HEK293 (cell line): ENCODE results near the gene PLEKHA4.
A peak's percentile ranks its signal among the peaks of the same experiment; 100 is the strongest.
"Not testable (repeated sequence)": the region's sequence is repeated elsewhere in the genome, so short reads cannot be mapped to it uniquely, and the experiment has no call there.

Source experiments
- CTCF ChIA-PET: fragments of 350-600 bp; formaldehyde crosslinking; extraction: SDS; loops from one replicate; lab custom pipeline; 2021; ENCODE audit warnings: antibody characterized with exemption; lab: Yijun Ruan, JAX
- POLR2A ChIA-PET: fragments of 300-600 bp; formaldehyde crosslinking; extraction: SDS; loops from one replicate; lab custom pipeline; 2020; ENCODE audit warnings: antibody characterized with exemption, inconsistent platforms; lab: Yijun Ruan, JAX
- H3K27ac ChIP-seq: fragments of 200-500 bp; sonication (Bioruptor generic); 2 replicates; pipeline ENCODE4 v1.5.1; 2014; ENCODE audit warnings: low read depth, low read length, control low read depth, inconsistent platforms; ENCODE audit errors: extremely low read depth
- H3K36me3 ChIP-seq, 2 experiments: fragments of 200-500 bp in 1 of 2; sonication (Bioruptor generic) in 1 of 2; 1 replicate in 1 of 2; 2 replicates in 1 of 2; pipeline ENCODE4 v1.5.1; 2014 to 2017; ENCODE audit warnings: inconsistent platforms in 2 of 2, low read length in 2 of 2; ENCODE audit not compliant: control insufficient read depth in 2 of 2, insufficient read depth in 1 of 2
- H3K4me1 ChIP-seq: fragments of 200-500 bp; sonication (Bioruptor generic); 2 replicates; pipeline ENCODE4 v1.5.1; 2014; ENCODE audit warnings: mild to moderate bottlenecking, low read length, inconsistent platforms; ENCODE audit not compliant: control insufficient read depth, insufficient read depth
- H3K4me3 ChIP-seq: 2 replicates; pipeline ENCODE4 v1.5.1; 2011; ENCODE audit warnings: low read depth, mild to moderate bottlenecking, control low read depth, low read length, moderate library complexity
- H3K9me3 ChIP-seq: fragments of 200-500 bp; sonication (Bioruptor generic); 2 replicates; pipeline ENCODE4 v1.5.1; 2014; ENCODE audit warnings: low read depth, low read length, inconsistent platforms; ENCODE audit not compliant: control insufficient read depth, insufficient read depth
- KLF8 ChIP-seq: fragments of 450-650 bp; formaldehyde crosslinking; IDR thresholded peaks from 2 replicates; pipeline ENCODE4 v1.5.1; 2016; ENCODE audit warnings: missing biosample characterization, missing genetic modification characterization
- PATZ1 ChIP-seq: fragments of 450-650 bp; formaldehyde crosslinking; IDR thresholded peaks from 2 replicates; pipeline ENCODE4 v1.5.1; 2016; ENCODE audit warnings: missing biosample characterization, missing genetic modification characterization
- SETDB1 ChIP-seq: IDR thresholded peaks from one replicate; pipeline ENCODE4 v1.6.1; 2017; ENCODE audit warnings: mild to moderate bottlenecking, low read length, moderate library complexity, mixed read lengths; ENCODE audit not compliant: insufficient read length
- SP2 ChIP-seq: fragments of 450-650 bp; formaldehyde crosslinking; IDR thresholded peaks from 2 replicates; pipeline ENCODE4 v1.5.1; 2016; ENCODE audit warnings: missing biosample characterization, missing genetic modification characterization
- YY1 ChIP-seq: fragments of 450-650 bp; formaldehyde crosslinking; IDR thresholded peaks from 2 replicates; pipeline ENCODE4 v1.5.1; 2018; ENCODE audit warnings: missing biosample characterization, missing genetic modification characterization
- ZBTB49 ChIP-seq: fragments of 450-650 bp; formaldehyde crosslinking; IDR thresholded peaks from 2 replicates; pipeline ENCODE4 v1.5.1; 2016; ENCODE audit warnings: missing biosample characterization, missing genetic modification characterization, low read depth
- ZNF138 ChIP-seq: fragments of 450-650 bp; formaldehyde crosslinking; IDR thresholded peaks from 2 replicates; pipeline ENCODE4 v1.5.1; 2016; ENCODE audit warnings: missing biosample characterization, missing genetic modification characterization, borderline replicate concordance
- ZNF341 ChIP-seq: fragments of 450-650 bp; formaldehyde crosslinking; IDR thresholded peaks from 2 replicates; pipeline ENCODE4; 2016; ENCODE audit warnings: low read depth, missing biosample characterization, missing genetic modification characterization
- ZNF391 ChIP-seq: fragments of 450-650 bp; formaldehyde crosslinking; IDR thresholded peaks from 2 replicates; pipeline ENCODE4 v1.5.1; 2016; ENCODE audit warnings: low read depth, missing biosample characterization, missing genetic modification characterization, borderline replicate concordance
- ZNF426 ChIP-seq: fragments of 450-650 bp; formaldehyde crosslinking; IDR thresholded peaks from 2 replicates; pipeline ENCODE4 v1.5.1; 2017; ENCODE audit warnings: missing biosample characterization, missing genetic modification characterization, mild to moderate bottlenecking, inconsistent platforms, moderate library complexity
- ZNF518A ChIP-seq: fragments of 450-650 bp; formaldehyde crosslinking; conservative IDR thresholded peaks from 2 replicates; pipeline ENCODE4 v1.5.1; 2016; ENCODE audit warnings: low read depth, missing biosample characterization, missing genetic modification characterization
- ZNF548 ChIP-seq: fragments of 450-650 bp; formaldehyde crosslinking; IDR thresholded peaks from 2 replicates; pipeline ENCODE4 v1.5.1; 2016; ENCODE audit warnings: missing biosample characterization, missing genetic modification characterization
- ZNF76 ChIP-seq: fragments of 450-650 bp; formaldehyde crosslinking; IDR thresholded peaks from 2 replicates; pipeline ENCODE4; 2016; ENCODE audit warnings: low read depth, missing biosample characterization, missing genetic modification characterization, borderline replicate concordance
- ZNF776 ChIP-seq: fragments of 450-650 bp; formaldehyde crosslinking; IDR thresholded peaks from 2 replicates; pipeline ENCODE4 v1.5.0; 2017; ENCODE audit warnings: missing biosample characterization, missing genetic modification characterization, borderline replicate concordance

The PLEKHA4 gene

GRCh38 chr19:48887861-48888612 lies 19.6 kb upstream of the PLEKHA4 start:
- Histone ChIP-seq H3K9me3 (no peaks in the 10 kb centered on the region), H3K4me3 (no peak overlapping the region), H3K4me1 (peaks cover 3% of the 10 kb centered on the region; the same call in 1 of the 2 replicates), H3K27ac (no peak overlapping the region), H3K36me3 (no peaks in the 10 kb centered on the region)
- POLR2A ChIA-PET: interaction anchor here (0.6 kb wide), 1 partner anchor 18 kb away, joined by 8 read pairs; no protein-coding TSS in a partner anchor
- no peak for TF ChIP-seq ZNF518A
- TF ChIP-seq ZBTB49 (tag by site-specific recombination): no peak
- no peak for TF ChIP-seq ZNF341 (tag by site-specific recombination)
- TF ChIP-seq SP2 (tag by site-specific recombination): peak; percentile 28; the same call in 1 of the 2 replicates
- CTCF ChIA-PET: no interaction called here

GRCh38 chr19:48883726-48884125 lies 15.3 kb upstream of the PLEKHA4 start:
- CTCF ChIA-PET: interaction anchor here (1.6 kb wide), 1 partner anchor 41 kb away, joined by 3 read pairs; no protein-coding TSS in a partner anchor
- no peak for TF ChIP-seq ZNF138 (tag by site-specific recombination)
- no peak for TF ChIP-seq ZNF776 (tag by site-specific recombination)
- TF ChIP-seq ZNF548 (tag by site-specific recombination): no peak
- TF ChIP-seq, all 188 proteins: peak for 0

GRCh38 chr19:48881741-48882657 lies 13.6 kb upstream of the PLEKHA4 start:
- no peaks in the 10 kb centered on the region for H3K4me1 ChIP-seq
- H3K36me3 ChIP-seq: no peaks in the 10 kb centered on the region
- TF ChIP-seq YY1 (peak; percentile 68; the same call in 1 of the 2 replicates), PATZ1 (tag by site-specific recombination) (no peak), ZNF391 (no peak), KLF8 (tag by site-specific recombination) (peak; percentile 77), ZNF426 (tag by site-specific recombination) (no peak), SETDB1 (peak; percentile 33), ZNF76 (tag by site-specific recombination) (peak; percentile 94)
- TF ChIP-seq, all 188 proteins: peak for 4
- Histone ChIP-seq H3K9me3 (no peaks in the 10 kb centered on the region), H3K27ac (no peak overlapping the region), H3K4me3 (no peak overlapping the region)
- POLR2A ChIA-PET: interaction anchor here (1.0 to 1.8 kb wide), 2 partner anchors 10 to 80 kb away, joined by 3 to 5 read pairs; partner anchors contain the start of gene PPP1R15A
- CTCF ChIA-PET: interaction anchor here (1.3 to 4.1 kb wide), 2 partner anchors 40 to 88 kb away, joined by 3 to 22 read pairs; no protein-coding TSS in a partner anchor

More at GRCh38 chr19:48883726-48884125, 15.3 kb upstream of the PLEKHA4 start:
- Histone ChIP-seq H3K4me3 (no peak overlapping the region), H3K4me1 (no peaks in the 10 kb centered on the region), H3K27ac (no peak overlapping the region), H3K9me3 (no peaks in the 10 kb centered on the region), H3K36me3 (no peaks in the 10 kb centered on the region)
- POLR2A ChIA-PET: no interaction called here

- H3K36me3 ChIP-seq: peaks cover 0 to 14% of the 10 kb centered on the region in 2 experiments; a peak in 2 of 3 replicates
- H3K4me3 ChIP-seq, H3K9me3 ChIP-seq, H3K27ac ChIP-seq: not testable (repeated sequence)
- peaks cover 11% of the 10 kb centered on the region for H3K4me1 ChIP-seq
- ChIA-PET CTCF (interaction anchor here (1.1 to 4.1 kb wide), 2 partner anchors 38 to 195 kb away, joined by 5 to 22 read pairs; no protein-coding TSS in a partner anchor), POLR2A (interaction anchor here (0.7 kb wide), 1 partner anchor 373 kb away, joined by 5 read pairs; no protein-coding TSS in a partner anchor)
Observed at GRCh38 chr19:48879696-48880095, 11.3 kb upstream of the PLEKHA4 start.
